Nephron (organoid): ENCODE data around the gene CEP170.

Experiments
- H3K27ac Mint-ChIP-seq, 3 experiments: 2 replicates each; pipeline ENCODE4 v1.8.0; 2020; ENCODE audit warnings: mixed read lengths in 3 of 3, mild to moderate bottlenecking in 2 of 3, moderate library complexity in 1 of 3
- H3K27me3 Mint-ChIP-seq: 2 replicates; pipeline ENCODE4 v1.8.0; 2021; ENCODE audit warnings: low read depth, mild to moderate bottlenecking, moderate library complexity, mixed read lengths
- H3K36me3 Mint-ChIP-seq: 2 replicates; pipeline ENCODE4 v1.8.0; 2020; ENCODE audit warnings: low read depth, mixed read lengths
- H3K4me1 Mint-ChIP-seq: 2 replicates; pipeline ENCODE4 v1.8.0; 2020; ENCODE audit warnings: mixed read lengths
- H3K4me3 Mint-ChIP-seq, 3 experiments: 2 replicates each; pipeline ENCODE4 v1.8.0; 2020; ENCODE audit warnings: mild to moderate bottlenecking in 3 of 3, mixed read lengths in 3 of 3, moderate library complexity in 2 of 3
- H3K9me3 Mint-ChIP-seq: 2 replicates; pipeline ENCODE4 v1.8.0; 2020; ENCODE audit warnings: mixed read lengths
- TF ChIP-seq, protein P1 (sequence below), 3 experiments: fragments of 200-600 bp; sonication (generic); IDR thresholded peaks; one replicate each; pipeline ENCODE4 v1.5.0; 2021; ENCODE audit warnings: antibody characterized with exemption in 3 of 3; ENCODE audit not compliant: unreplicated experiment in 3 of 3

The CEP170 gene

DNA sequence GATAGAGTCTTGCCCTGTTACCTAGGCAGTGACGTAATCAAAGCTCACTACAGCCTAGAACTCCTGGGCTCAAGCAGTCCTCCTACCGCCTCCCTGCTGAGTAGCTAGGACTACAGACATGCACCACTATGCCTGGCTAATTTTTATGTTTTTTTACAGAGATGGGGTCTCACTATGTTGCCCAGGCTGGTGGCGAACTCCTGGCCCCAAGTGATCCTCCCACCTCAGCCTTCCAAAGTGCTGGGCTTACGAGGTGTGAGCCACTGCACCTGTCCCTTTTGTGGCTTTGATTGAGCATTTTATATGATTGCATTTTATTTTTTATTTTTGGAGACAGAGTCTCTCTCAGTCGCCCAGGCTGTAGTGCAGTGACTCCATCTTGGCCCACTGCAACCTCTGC lies 26.6 kb upstream of the CEP170 start:
- H3K27me3 Mint-ChIP-seq = no peaks in the 10 kb centered on the region
- no peak overlapping the region for H3K4me3 Mint-ChIP-seq
- peaks cover 80% of the 10 kb centered on the region for H3K36me3 Mint-ChIP-seq
- H3K27ac Mint-ChIP-seq = no peak overlapping the region
- TF ChIP-seq, protein P1, sequence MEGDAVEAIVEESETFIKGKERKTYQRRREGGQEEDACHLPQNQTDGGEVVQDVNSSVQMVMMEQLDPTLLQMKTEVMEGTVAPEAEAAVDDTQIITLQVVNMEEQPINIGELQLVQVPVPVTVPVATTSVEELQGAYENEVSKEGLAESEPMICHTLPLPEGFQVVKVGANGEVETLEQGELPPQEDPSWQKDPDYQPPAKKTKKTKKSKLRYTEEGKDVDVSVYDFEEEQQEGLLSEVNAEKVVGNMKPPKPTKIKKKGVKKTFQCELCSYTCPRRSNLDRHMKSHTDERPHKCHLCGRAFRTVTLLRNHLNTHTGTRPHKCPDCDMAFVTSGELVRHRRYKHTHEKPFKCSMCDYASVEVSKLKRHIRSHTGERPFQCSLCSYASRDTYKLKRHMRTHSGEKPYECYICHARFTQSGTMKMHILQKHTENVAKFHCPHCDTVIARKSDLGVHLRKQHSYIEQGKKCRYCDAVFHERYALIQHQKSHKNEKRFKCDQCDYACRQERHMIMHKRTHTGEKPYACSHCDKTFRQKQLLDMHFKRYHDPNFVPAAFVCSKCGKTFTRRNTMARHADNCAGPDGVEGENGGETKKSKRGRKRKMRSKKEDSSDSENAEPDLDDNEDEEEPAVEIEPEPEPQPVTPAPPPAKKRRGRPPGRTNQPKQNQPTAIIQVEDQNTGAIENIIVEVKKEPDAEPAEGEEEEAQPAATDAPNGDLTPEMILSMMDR (IDR thresholded peaks at IDR 0.05; ENCODE audit: unreplicated experiment in 3 of 3) = no peak
- H3K4me1 Mint-ChIP-seq = no peaks in the 10 kb centered on the region
- H3K9me3 Mint-ChIP-seq = peaks cover 12% of the 10 kb centered on the region

DNA sequence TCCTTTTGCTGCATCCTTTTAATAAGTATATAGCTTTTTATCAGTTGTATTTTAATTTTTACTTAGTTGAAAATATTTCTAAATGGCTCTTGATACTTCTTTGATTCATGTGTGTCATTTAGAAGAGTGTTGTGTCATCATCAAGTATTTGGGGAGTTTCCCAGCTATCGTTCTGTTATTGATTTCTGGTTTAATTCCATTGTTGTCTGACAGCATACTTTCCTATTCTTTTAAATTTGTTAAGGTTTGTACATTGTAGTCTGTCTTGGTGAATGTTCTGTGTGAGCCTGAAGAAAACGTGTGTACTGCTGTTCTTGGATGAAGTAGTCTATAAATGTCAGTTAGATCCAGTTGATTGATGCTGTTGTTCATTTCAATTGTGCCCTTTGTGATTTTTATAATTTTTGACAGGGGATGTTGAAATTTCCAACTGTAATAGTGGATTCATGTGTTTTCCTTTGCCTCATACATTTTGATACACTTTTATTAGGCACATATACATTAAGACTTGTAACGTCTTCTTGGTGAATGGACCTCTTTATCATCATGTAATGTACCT lies 25.6 kb upstream of the CEP170 start:
- Mint-ChIP-seq H3K4me1 (no peaks in the 10 kb centered on the region), H3K27me3 (no peaks in the 10 kb centered on the region)

DNA sequence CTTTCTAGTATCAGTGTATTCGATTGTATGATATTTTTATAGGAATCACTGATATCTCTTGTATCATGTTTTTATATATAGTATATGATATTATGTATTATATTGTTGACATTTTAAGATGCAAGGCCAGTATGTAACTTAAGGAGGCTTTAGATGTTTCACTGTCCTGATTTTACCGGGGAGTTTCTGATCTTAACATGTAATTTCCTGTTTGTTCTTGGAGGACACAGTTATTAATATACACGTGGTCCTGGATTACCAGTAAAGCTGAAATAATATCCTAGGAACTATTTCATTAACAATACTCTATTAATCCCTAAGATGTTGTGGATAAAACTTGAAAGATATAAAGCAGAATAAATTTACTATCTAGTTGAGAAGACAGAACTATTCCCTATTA lies 20.2 kb upstream of the CEP170 start:
- H3K36me3 Mint-ChIP-seq = peaks cover 61% of the 10 kb centered on the region
- peaks cover 8% of the 10 kb centered on the region for H3K9me3 Mint-ChIP-seq
- no peak overlapping the region for H3K27ac Mint-ChIP-seq
- H3K27me3 Mint-ChIP-seq = no peaks in the 10 kb centered on the region
- TF ChIP-seq, protein P1 (IDR thresholded peaks at IDR 0.05; ENCODE audit: unreplicated experiment in 3 of 3) = no peak
- H3K4me3 Mint-ChIP-seq = no peak overlapping the region
- H3K4me1 Mint-ChIP-seq = peaks cover 15% of the 10 kb centered on the region

More for the DNA sequence above, 25.6 kb upstream of the CEP170 start:
- Mint-ChIP-seq H3K36me3 (peaks cover 80% of the 10 kb centered on the region), H3K27ac (no peak overlapping the region), H3K4me3 (no peak overlapping the region), H3K9me3 (peaks cover 12% of the 10 kb centered on the region)
- TF ChIP-seq, protein P1 (IDR thresholded peaks at IDR 0.05; ENCODE audit: unreplicated experiment in 3 of 3) = no peak

GRCh38 chr1:243273945-243274344 lies 18.9 kb upstream of the CEP170 start:
- H3K9me3 Mint-ChIP-seq = peaks cover 8% of the 10 kb centered on the region
- H3K4me3 Mint-ChIP-seq = no peak overlapping the region
- no peaks in the 10 kb centered on the region for H3K27me3 Mint-ChIP-seq
- H3K4me1 Mint-ChIP-seq = peaks cover 19% of the 10 kb centered on the region
- H3K36me3 Mint-ChIP-seq = peaks cover 50% of the 10 kb centered on the region
- peak overlapping the region in 2 of 3 experiments; percentile 64 to 66 for H3K27ac Mint-ChIP-seq
- TF ChIP-seq, protein P1 (IDR thresholded peaks at IDR 0.05; ENCODE audit: unreplicated experiment in 3 of 3) = no peak

DNA sequence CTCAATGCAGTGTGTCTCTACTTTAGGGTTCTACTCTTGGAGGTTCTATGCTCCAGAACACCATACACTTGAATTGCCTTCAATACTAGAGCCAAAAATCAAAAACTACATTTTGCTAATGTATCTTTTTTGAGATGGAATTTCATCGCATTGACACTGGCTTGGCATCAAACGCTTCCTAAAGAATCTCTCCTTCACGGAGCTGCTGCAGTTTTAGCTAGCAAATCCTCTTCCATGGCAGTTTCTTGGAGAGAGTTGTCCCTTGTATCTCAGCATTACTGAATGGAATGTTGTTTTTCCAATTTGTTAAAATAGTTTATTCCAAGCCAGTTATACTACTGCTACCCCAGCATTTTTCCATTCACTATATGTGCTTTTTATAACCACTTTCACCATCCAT lies 18.4 kb upstream of the CEP170 start:
- Mint-ChIP-seq H3K36me3 (peaks cover 49% of the 10 kb centered on the region), H3K9me3 (peaks cover 8% of the 10 kb centered on the region), H3K27ac (peak overlapping the region in 2 of 3 experiments; percentile 64 to 66), H3K4me1 (peaks cover 23% of the 10 kb centered on the region), H3K27me3 (no peaks in the 10 kb centered on the region), H3K4me3 (no peak overlapping the region)
- TF ChIP-seq, protein P1 (IDR thresholded peaks at IDR 0.05; ENCODE audit: unreplicated experiment in 3 of 3) = no peak

DNA sequence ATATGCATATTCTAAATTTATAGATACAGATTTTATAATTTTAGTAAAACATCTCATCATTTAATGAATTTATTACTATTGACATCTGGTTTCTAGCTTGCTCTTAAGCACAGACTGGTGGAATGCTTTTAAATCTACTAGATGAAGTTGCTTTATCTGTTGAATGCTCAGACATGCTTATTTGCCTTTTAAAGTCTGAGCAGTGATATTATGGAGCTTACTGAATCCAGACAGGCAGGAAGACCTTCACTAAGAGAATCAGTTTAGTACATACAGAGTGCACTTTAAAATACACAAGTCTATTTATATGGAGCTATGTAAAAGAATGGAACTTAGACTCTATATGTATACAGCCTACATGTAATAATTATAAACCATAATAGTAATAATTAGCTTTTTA lies 17.3 kb upstream of the CEP170 start:
- Mint-ChIP-seq H3K4me1 (peaks cover 32% of the 10 kb centered on the region), H3K36me3 (peaks cover 48% of the 10 kb centered on the region), H3K4me3 (no peak overlapping the region), H3K27ac (peak overlapping the region in 1 of 3 experiments; percentile 38), H3K9me3 (peaks cover 5% of the 10 kb centered on the region), H3K27me3 (no peaks in the 10 kb centered on the region)
- TF ChIP-seq, protein P1 (IDR thresholded peaks at IDR 0.05; ENCODE audit: unreplicated experiment in 3 of 3) = no peak
